Activated CD8-positive, alpha-beta T cell treated with anti-CD3 and anti-CD28 coated beads for 36 hours (primary cell): ENCODE data around the gene S100B. TPM values are rescaled to one million over a fixed set of nuclear protein-coding genes. Genes with fewer than 3 reads are reported as not detected.

ENCODE experiments used
- ATAC-seq: fragments of 200-7000 bp; cut with Tn5 transposase; one replicate; pipeline ENCODE4 v1.10.0; 2021; ENCODE audit warnings: mild to moderate bottlenecking, moderate library complexity
- CTCF ChIA-PET: fragments of 350-600 bp; sonication (Branson Sonifier 250); formaldehyde crosslinking; loops from one replicate; lab custom pipeline; 2021; ENCODE audit warnings: antibody characterized with exemption; lab: Charles Lee
- POLR2A ChIA-PET: fragments of 350-600 bp; sonication (Branson Sonifier 250); formaldehyde crosslinking; loops from one replicate; lab custom pipeline; 2021; ENCODE audit warnings: antibody characterized with exemption; lab: Charles Lee
- DNase-seq: peaks from one replicate; pipeline ENCODE4 v3.0.0-alpha.2; 2020
- H3K27ac Mint-ChIP-seq: one replicate; pipeline ENCODE4 v1.8.0; 2021; ENCODE audit warnings: mild to moderate bottlenecking, mixed read lengths
- H3K27me3 Mint-ChIP-seq: one replicate; pipeline ENCODE4 v1.8.0; 2021; ENCODE audit warnings: mixed read lengths
- H3K36me3 Mint-ChIP-seq: one replicate; pipeline ENCODE4 v1.8.0; 2021; ENCODE audit warnings: low read depth, mixed read lengths
- H3K4me1 Mint-ChIP-seq: one replicate; pipeline ENCODE4 v1.8.0; 2021; ENCODE audit warnings: low read depth, mixed read lengths
- H3K4me3 Mint-ChIP-seq: one replicate; pipeline ENCODE4 v1.8.0; 2021; ENCODE audit warnings: mild to moderate bottlenecking, moderate library complexity, mixed read lengths
- H3K9me3 Mint-ChIP-seq: one replicate; pipeline ENCODE4 v1.8.0; 2021; ENCODE audit warnings: mixed read lengths
- intact Hi-C: fragments of 100-400 bp; cut with micrococcal nuclease; formaldehyde crosslinking; loops from one replicate; pipeline ENCODE4 v1.10.0; 2022
- total RNA-seq, 2 experiments: library from RNA; stranded (reverse); gene quantifications; one replicate each; pipeline ENCODE4 v1.2.3, GENCODE V29; 2021
- TF ChIP-seq, protein P1 (sequence below): fragments of 200-600 bp; IDR thresholded peaks from one replicate; pipeline ENCODE4 v1.8.0; 2022; ENCODE audit warnings: antibody characterized with exemption, mild to moderate bottlenecking

S100B gene
- total RNA-seq, 2 experiments from 2014 or later = 2.7 to 3.0 TPM

DNA sequence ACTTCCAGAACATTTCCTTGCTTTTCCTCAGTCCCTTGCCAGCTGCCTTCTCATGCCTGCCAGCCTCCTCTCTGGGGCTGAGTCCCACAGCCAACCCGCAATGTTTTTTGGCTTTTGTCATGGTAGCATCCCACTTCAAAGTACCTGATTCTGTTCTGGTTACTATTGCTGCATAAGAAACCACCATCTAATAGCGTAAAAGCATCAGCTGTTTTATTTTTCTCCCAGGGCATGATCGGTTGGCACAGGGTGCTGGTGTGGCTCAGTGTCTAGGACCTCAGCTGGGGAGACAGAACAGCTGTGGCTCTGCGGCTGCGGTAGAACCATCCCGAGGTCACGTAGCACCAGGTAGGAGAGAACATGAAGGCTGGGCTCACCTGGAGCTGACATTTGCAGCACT is 21.7 kb upstream of the S100B start:
- TF ChIP-seq, protein P1, sequence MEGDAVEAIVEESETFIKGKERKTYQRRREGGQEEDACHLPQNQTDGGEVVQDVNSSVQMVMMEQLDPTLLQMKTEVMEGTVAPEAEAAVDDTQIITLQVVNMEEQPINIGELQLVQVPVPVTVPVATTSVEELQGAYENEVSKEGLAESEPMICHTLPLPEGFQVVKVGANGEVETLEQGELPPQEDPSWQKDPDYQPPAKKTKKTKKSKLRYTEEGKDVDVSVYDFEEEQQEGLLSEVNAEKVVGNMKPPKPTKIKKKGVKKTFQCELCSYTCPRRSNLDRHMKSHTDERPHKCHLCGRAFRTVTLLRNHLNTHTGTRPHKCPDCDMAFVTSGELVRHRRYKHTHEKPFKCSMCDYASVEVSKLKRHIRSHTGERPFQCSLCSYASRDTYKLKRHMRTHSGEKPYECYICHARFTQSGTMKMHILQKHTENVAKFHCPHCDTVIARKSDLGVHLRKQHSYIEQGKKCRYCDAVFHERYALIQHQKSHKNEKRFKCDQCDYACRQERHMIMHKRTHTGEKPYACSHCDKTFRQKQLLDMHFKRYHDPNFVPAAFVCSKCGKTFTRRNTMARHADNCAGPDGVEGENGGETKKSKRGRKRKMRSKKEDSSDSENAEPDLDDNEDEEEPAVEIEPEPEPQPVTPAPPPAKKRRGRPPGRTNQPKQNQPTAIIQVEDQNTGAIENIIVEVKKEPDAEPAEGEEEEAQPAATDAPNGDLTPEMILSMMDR = no peak
- ATAC-seq (peak; percentile 9), DNase-seq (peak; percentile 43)
- H3K27me3 Mint-ChIP-seq = no peaks in the 10 kb centered on the region
- intact Hi-C loops = no loop called here
- ChIA-PET POLR2A (interaction anchor here (0.6 to 1.6 kb wide), 4 partner anchors 9 to 169 kb away, joined by 3 to 4 read pairs (median 4); partner anchors contain the start of gene S100B), CTCF (interaction anchor here (2.1 kb wide), 1 partner anchor 9 kb away, joined by 6 read pairs; no protein-coding TSS in a partner anchor)
- H3K4me1 Mint-ChIP-seq = peaks cover 54% of the 10 kb centered on the region
- H3K4me3 Mint-ChIP-seq = peak overlapping the region; percentile 13
- H3K9me3 Mint-ChIP-seq = peaks cover 14% of the 10 kb centered on the region
- H3K36me3 Mint-ChIP-seq = peaks cover 13% of the 10 kb centered on the region
- peak overlapping the region; percentile 74 for H3K27ac Mint-ChIP-seq

DNA sequence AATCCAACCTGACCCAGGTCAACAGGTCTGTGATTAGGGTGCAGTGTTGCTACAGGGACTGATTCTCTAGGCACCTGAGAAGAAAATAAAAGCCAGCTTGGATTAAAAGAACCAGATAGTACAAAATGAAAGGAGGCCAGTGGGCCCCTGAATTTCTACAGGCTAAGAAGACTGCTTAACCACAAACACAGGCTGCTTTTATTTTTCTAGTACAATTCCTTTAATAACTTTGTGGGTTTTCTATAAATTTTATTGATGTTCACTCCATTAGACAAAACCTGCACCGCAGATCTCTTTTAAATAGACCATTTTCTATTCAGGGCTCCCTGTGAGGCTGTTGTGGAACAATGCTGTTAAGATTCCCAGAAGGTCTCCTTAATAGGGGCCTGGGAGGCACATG is 20.9 kb upstream of the S100B start:
- Mint-ChIP-seq H3K27me3 (no peaks in the 10 kb centered on the region), H3K4me1 (peaks cover 62% of the 10 kb centered on the region), H3K36me3 (peaks cover 13% of the 10 kb centered on the region), H3K4me3 (no peak overlapping the region), H3K27ac (no peak overlapping the region), H3K9me3 (peaks cover 14% of the 10 kb centered on the region)
- TF ChIP-seq, protein P1 = no peak
- no peak for DNase-seq
- ATAC-seq = no peak
- ChIA-PET CTCF (no interaction called here), POLR2A (interaction anchor here (1.1 to 1.6 kb wide), 3 partner anchors 10 to 21 kb away, joined by 3 to 4 read pairs (median 3); partner anchors contain the start of gene S100B)
- intact Hi-C loops = no loop called here

DNA sequence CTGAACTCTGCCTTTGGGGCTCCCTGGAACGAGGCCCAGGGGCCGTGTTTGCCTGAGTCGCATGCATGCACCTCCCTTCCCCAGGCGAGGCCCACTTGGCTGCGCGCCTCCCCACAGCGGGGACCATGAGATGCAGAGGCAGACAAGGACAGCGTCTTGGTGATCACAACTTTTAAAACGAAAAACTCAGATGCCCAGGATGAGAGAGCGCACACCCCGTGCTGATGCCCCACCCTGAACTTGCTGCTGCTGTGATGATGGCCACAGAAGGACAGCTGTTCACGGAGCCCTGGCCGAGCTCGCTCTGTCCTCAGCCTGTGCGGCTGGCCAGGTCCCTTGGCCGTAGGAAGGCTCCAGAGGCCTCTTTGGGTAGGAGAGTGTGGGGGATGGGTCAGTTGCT is 19.2 kb upstream of the S100B start:
- H3K27ac Mint-ChIP-seq = peak overlapping the region; percentile 53
- intact Hi-C loops = no loop called here
- POLR2A ChIA-PET = interaction anchor here (6.7 kb wide), 1 partner anchor 11 kb away, joined by 52 read pairs; the partner anchor contains the start of gene PRMT2
- no peak overlapping the region for H3K4me3 Mint-ChIP-seq
- H3K4me1 Mint-ChIP-seq = peaks cover 69% of the 10 kb centered on the region
- H3K9me3 Mint-ChIP-seq = peaks cover 14% of the 10 kb centered on the region
- DNase-seq (no peak), ATAC-seq (no peak)
- peaks cover 13% of the 10 kb centered on the region for H3K36me3 Mint-ChIP-seq
- TF ChIP-seq, protein P1 = no peak
- CTCF ChIA-PET = no interaction called here
- no peaks in the 10 kb centered on the region for H3K27me3 Mint-ChIP-seq

- TF ChIP-seq, protein P1 = no peak
- ChIA-PET CTCF (interaction anchor here (0.7 to 2.9 kb wide), 5 partner anchors 12 to 151 kb away, joined by 3 to 22 read pairs (median 3); partner anchors contain the start of gene PRMT2), POLR2A (interaction anchor here (0.8 to 6.7 kb wide), 6 partner anchors 10 to 70 kb away, joined by 3 to 52 read pairs (median 4); partner anchors contain the start of gene PRMT2)
- peaks cover 14% of the 10 kb centered on the region for H3K9me3 Mint-ChIP-seq
- no peaks in the 10 kb centered on the region for H3K27me3 Mint-ChIP-seq
- DNase-seq (peak; percentile 49), ATAC-seq (peak; percentile 72)
- peaks cover 55% of the 10 kb centered on the region for H3K4me1 Mint-ChIP-seq
- peaks cover 13% of the 10 kb centered on the region for H3K36me3 Mint-ChIP-seq
- peak overlapping the region; percentile 48 for H3K4me3 Mint-ChIP-seq
- peak overlapping the region; percentile 86 for H3K27ac Mint-ChIP-seq
- intact Hi-C loops = no loop called here
These were observed 17.3 kb upstream of the S100B start for GRCh38 chr21:46622226-46622625.
